HG03457 (cell line): ENCODE results near the gene AUP1.
"Not testable (repeated sequence)": the region's sequence is repeated elsewhere in the genome, so short reads cannot be mapped to it uniquely, and the experiment has no call there.

Experiments used
- ATAC-seq: cut with Tn5 transposase; IDR thresholded peaks from one replicate; pipeline ENCODE4 v1.9.1; 2021; ENCODE audit warnings: moderate number of reproducible peaks; ENCODE audit not compliant: unreplicated experiment

Gene AUP1

DNA sequence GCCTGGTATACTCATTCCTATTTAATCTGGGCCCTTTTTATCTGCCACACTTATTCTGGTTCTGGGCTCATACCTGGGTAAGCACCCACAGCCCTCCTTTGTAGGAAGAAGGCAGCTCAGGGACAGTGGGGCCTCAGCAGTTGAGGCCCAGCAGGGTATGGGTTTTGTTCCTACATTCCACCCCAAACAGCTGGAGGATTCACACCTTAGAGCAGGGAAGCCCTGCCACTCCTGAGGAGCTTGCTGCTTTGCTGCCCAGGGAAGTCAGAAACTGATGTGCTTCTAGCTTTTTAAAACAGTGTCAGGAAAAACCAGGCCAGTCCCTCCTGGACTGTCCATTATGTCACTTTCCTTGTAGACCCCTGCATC is 28.9 kb downstream of the AUP1 start:
- ATAC-seq, result no peak

DNA sequence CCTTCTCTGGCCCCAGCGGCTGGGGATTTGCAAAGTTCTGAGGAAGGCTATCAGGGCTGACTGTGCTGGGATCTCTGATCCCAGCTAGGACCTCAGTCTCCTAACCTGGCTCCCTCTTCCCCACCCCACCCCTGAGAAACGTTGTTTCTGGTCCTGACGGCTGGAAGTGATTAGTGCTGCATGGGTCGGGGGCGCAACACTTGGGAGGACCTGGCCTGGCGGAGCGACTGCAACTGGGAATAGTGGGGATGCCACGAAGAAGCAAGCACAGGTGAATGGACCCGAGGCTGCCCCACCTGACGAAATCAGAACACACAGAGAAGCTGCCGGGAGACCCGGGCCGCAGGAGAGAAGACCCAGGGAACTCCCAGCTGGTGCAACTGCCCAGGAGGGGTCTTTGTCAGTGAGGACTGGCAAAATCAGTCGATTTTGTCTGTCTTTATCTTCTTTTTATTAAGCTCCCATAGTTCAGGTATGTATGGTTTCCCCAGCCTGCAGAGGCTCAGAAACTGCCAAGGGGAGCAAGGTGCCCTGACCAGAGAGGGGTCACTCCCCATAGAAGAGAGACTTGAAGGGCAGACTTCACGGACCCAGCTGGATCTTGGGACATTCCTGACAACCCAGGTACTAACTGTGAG is 29.4 kb downstream of the AUP1 start:
- ATAC-seq, result no peak

DNA sequence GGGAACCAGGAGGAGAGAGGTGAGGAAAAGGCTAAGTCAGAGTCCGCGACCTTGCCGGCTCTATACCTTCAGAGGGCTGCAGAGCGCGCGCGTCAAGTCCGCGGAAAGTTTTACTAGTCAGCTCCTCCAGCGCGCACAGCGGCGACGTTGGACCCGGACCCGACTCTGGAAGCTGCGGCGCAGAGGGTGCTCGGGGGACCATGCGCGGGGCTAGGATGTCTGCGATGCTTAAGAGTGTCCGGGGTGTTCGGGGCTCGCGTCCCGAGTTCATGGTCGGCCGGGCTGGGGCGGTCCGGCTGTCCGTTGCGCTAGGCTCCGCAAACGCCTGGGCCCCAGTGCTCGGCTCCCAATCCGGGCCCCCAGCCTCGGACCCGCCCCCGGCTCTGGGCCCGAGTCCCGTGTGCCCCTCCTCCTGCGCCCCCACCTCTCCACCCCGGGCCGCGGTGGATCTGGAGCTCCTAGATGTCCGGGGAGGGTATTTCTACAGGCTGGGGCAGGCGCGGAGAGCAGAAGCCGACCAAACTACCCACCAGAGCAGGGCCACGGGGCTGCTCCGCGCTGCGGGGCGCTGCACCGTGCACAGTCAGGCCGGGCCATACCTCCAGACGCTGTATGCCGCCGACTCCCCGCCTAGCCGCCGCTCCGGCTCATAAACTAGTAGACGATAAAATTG is 30.1 kb downstream of the AUP1 start, which contains the start of gene LBX2:
Gene LBX2 (minus strand): TSS at position 337 of the 673 bp plus-strand sequence. CDS start 66 bp downstream, at position 271.
- no peak for ATAC-seq

GRCh38 chr2:74498500-74499266 is 30.8 kb downstream of the AUP1 start:
- ATAC-seq, result no peak

GRCh38 chr2:74497777-74498499 is 31.6 kb downstream of the AUP1 start:
- ATAC-seq, result no peak

DNA sequence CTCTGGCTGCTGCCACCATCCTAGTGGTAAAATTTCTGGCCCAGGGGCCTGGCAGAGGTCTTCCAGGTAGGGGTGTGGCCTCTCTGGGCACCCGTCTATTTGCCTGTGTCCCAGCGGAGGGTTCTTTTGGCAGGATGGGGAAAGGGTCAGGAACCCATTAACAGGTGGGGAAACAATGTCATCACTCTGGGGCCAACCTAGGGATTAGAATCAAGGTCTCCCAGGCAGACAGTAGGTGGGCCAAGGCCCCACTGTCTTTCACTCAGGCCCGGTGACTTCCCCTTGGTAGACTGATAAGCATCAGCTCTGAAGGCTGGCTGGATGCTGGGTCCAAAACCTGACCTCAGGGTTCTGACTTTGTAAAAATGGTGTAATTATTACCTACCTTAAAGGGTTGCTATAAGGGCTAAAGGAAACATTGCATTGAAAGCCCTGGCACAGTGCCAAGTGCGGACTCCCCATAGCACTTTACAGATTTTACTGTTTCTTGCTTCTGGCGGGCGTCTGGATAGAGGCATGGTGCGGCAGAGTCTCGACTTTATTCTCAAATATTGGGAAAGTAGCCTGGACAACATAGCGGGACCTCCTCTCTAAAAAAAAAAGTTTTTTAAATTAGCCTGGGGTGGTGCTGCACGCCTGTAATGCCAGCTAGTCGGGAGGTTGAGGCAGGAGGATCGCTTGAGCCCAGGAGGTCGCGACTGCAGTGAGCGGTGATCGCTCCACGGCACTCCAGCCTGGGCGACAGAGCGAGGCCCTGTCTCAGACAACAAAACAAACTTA is 32.3 kb downstream of the AUP1 start:
- ATAC-seq, result no peak

- ATAC-seq, result no peak
Measured at GRCh38 chr2:74495440-74495839, 34.1 kb downstream of the AUP1 start.

GRCh38 chr2:74493546-74493945 is 36.0 kb downstream of the AUP1 start:
- ATAC-seq, result no peak

DNA sequence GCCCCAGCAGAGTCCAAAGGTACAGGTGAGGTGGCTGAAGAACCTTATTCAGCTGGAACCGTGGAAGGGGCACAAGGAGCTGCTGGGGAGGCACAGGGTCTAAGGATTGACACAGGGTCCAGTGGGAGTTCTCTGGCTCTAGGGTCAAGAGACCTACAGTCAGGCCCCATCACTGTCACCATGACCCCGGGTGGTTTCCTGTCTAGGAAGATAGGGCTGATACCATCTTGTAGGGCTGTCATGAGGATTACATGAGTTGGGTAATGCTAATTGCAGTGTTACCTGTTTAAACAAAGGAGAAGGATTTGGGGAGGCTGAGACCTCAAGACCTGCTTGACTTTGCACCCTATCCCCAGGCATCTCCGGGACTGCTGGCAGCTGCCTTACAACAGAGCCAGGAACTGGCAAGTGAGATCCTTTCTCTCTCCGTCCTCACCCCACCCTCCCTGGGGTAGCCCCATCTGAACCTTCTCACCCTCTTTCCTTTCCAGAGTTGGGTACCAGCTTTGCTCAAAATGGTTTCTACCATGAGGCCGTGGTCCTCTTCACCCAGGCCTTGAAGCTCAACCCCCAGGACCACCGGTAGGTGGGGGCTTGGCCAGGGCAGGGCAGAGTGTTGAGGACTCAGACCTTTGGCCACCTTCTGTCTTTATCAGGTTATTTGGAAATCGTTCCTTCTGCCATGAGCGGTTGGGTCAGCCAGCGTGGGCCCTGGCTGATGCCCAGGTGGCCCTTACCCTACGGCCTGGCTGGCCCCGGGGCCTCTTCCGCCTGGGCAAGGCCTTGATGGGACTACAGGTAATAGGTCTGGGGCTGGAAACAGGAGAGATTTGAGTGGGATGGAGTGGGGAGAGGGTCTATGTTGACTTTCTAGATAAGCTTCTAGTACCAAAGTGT is 37.6 kb downstream of the AUP1 start:
- no peak for ATAC-seq

GRCh38 chr2:74489906-74490305 is 39.6 kb downstream of the AUP1 start:
- no peak for ATAC-seq

- ATAC-seq, result no peak
Measured at GRCh38 chr2:74488643-74489481, 40.6 kb downstream of the AUP1 start.

DNA sequence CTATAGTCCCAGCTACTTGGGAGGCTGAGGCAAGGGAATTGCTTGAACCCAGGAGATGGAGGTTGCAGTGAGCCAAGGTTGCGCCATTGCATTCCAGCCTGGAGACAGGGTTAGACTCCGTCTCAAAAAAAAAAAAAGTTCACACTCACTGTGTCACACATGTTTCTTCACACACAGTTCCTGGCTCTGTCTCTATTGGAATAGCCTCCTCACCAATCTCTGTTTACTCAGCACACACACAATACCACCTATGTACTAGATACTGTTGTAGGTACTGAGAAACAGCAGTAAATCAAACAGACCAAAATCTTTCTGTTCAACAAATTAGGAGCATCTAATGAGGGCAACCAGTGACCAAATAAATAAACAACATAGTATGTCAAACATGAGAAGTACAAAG is 43.4 kb downstream of the AUP1 start:
- ATAC-seq, result no peak

- ATAC-seq, result not testable (repeated sequence)
Measured at GRCh38 chr2:74483675-74484164, 45.8 kb downstream of the AUP1 start.

GRCh38 chr2:74482801-74483674 is 46.5 kb downstream of the AUP1 start, which contains the start of the genes CCDC142 and TTC31:
Gene CCDC142, minus strand, starts transcription at chr2:74482998. Its CDS starts 161 bp downstream, at chr2:74482837.
Gene TTC31, plus strand, starts transcription at chr2:74483081. Its CDS starts 15 bp downstream, at chr2:74483096.
- peak; percentile 61 for ATAC-seq

DNA sequence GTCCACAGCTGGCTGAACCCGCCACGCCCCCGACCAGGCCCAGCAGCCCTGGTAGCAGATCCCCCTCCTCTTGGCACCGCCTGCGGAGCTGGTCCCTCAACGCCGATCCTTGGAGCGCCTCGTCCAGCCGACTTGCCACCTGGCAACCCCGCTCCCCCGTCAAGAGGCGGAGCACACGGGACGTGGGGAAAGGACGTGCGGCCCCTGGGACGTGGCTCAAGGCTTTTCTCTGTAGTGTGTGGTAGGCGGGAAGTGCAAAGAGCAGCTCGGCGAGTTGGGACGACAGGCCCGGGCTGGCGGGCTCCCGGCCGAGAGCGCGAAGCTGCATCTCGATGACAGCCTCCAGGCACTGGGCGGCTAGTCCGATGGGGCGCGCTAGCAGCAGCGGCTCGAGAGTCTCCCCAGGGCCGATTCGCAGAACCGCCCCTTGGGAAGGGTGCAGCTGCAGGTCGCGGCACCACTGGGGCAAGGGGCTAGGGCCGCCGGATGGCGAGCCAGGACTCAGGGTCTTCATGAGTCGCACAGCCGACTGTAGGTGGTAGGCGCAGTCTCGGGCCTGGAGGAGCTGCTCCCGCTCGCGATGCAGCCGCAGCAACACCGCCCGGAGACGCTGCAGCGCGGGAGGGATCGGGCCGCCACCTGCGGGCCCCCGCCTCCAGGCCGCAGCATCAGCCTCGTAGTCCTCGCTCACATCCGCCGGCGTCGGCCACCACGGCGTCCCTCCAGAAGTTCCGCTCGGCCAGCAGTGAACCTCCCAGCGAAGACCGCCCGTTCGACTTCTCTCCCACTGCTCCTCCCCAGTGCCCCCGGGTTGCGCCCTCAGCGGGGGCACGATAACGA is 47.3 kb downstream of the AUP1 start:
- ATAC-seq, result peak; percentile 38

- ATAC-seq, result no peak
Measured at GRCh38 chr2:74481431-74481830, 48.1 kb downstream of the AUP1 start.
